Measurements from ENCODE around the gene RPA1. TPM values are rescaled to one million over a fixed set of nuclear protein-coding genes. Genes with fewer than 3 reads are reported as not detected.

RPA1 gene
- total RNA-seq, 1 donor from 2014 or later = 56.6 TPM

- Mint-ChIP-seq H3K36me3 (ENCODE audit: low read depth) (peaks cover 17% of the 10 kb centered on the region), H3K27me3 (ENCODE audit: low read depth) (no peaks in the 10 kb centered on the region), H3K27ac (ENCODE audit: unreplicated experiment) (no peak overlapping the region), H3K4me1 (ENCODE audit: low read depth) (no peaks in the 10 kb centered on the region), H3K9me3 (ENCODE audit: low read depth) (no peaks in the 10 kb centered on the region), H3K4me3 (ENCODE audit: unreplicated experiment) (no peak overlapping the region)
- no peak for DNase-seq (ENCODE audit: low spot score)
- TF ChIP-seq CTCF (IDR thresholded peaks at IDR 0.05) = no peak
Measured at GRCh38 chr17:1871756-1872155, 42.0 kb downstream of the RPA1 start.

- Mint-ChIP-seq H3K27ac (ENCODE audit: unreplicated experiment) (no peak overlapping the region), H3K9me3 (ENCODE audit: low read depth) (no peaks in the 10 kb centered on the region), H3K4me1 (ENCODE audit: low read depth) (no peaks in the 10 kb centered on the region), H3K4me3 (ENCODE audit: unreplicated experiment) (no peak overlapping the region), H3K36me3 (ENCODE audit: low read depth) (peaks cover 21% of the 10 kb centered on the region), H3K27me3 (ENCODE audit: low read depth) (no peaks in the 10 kb centered on the region)
- TF ChIP-seq CTCF (IDR thresholded peaks at IDR 0.05) = no peak
- no peak for DNase-seq (ENCODE audit: low spot score)
Measured at GRCh38 chr17:1872254-1872653, 42.4 kb downstream of the RPA1 start.

GRCh38 chr17:1872976-1873375, 43.2 kb downstream of the RPA1 start:
- H3K9me3 Mint-ChIP-seq (ENCODE audit: low read depth) = no peaks in the 10 kb centered on the region
- DNase-seq (ENCODE audit: low spot score) = no peak
- H3K36me3 Mint-ChIP-seq (ENCODE audit: low read depth) = peaks cover 22% of the 10 kb centered on the region
- H3K27ac Mint-ChIP-seq (ENCODE audit: unreplicated experiment) = no peak overlapping the region
- H3K4me1 Mint-ChIP-seq (ENCODE audit: low read depth) = no peaks in the 10 kb centered on the region
- TF ChIP-seq CTCF (IDR thresholded peaks at IDR 0.05) = no peak
- no peak overlapping the region for H3K4me3 Mint-ChIP-seq (ENCODE audit: unreplicated experiment)
- no peaks in the 10 kb centered on the region for H3K27me3 Mint-ChIP-seq (ENCODE audit: low read depth)

GRCh38 chr17:1873418-1873817, 43.6 kb downstream of the RPA1 start:
- Mint-ChIP-seq H3K27ac (ENCODE audit: unreplicated experiment) (no peak overlapping the region), H3K36me3 (ENCODE audit: low read depth) (peaks cover 22% of the 10 kb centered on the region), H3K4me3 (ENCODE audit: unreplicated experiment) (no peak overlapping the region), H3K9me3 (ENCODE audit: low read depth) (no peaks in the 10 kb centered on the region), H3K27me3 (ENCODE audit: low read depth) (no peaks in the 10 kb centered on the region), H3K4me1 (ENCODE audit: low read depth) (no peaks in the 10 kb centered on the region)
- no peak for TF ChIP-seq CTCF (IDR thresholded peaks at IDR 0.05)
- DNase-seq (ENCODE audit: low spot score) = no peak

GRCh38 chr17:1875597-1875996, 45.8 kb downstream of the RPA1 start:
- H3K27me3 Mint-ChIP-seq (ENCODE audit: low read depth) = no peaks in the 10 kb centered on the region
- TF ChIP-seq CTCF (IDR thresholded peaks at IDR 0.05) = no peak
- no peak overlapping the region for H3K4me3 Mint-ChIP-seq (ENCODE audit: unreplicated experiment)
- no peaks in the 10 kb centered on the region for H3K9me3 Mint-ChIP-seq (ENCODE audit: low read depth)
- H3K4me1 Mint-ChIP-seq (ENCODE audit: low read depth) = no peaks in the 10 kb centered on the region
- H3K27ac Mint-ChIP-seq (ENCODE audit: unreplicated experiment) = no peak overlapping the region
- H3K36me3 Mint-ChIP-seq (ENCODE audit: low read depth) = peaks cover 29% of the 10 kb centered on the region
- DNase-seq (ENCODE audit: low spot score) = no peak
